ENCODE results near the gene MAPKAP1. TPM values are rescaled to one million over a fixed set of nuclear protein-coding genes. Genes with fewer than 3 reads are reported as not detected.
A peak's percentile ranks its signal among the peaks of the same experiment; 100 is the strongest.

MAPKAP1 gene
- total RNA-seq, 2 donors from 2014 or later: 73.4 to 81.5 TPM

GRCh38 chr9:125513668-125514413, 193.2 kb downstream of the MAPKAP1 start:
- Histone ChIP-seq H3K4me3 (peak overlapping the region; percentile 56), H3K4me1 (ENCODE audit: control insufficient read depth in 1 of 2, low read depth in 2 of 2) (peaks cover 0 to 14% of the 10 kb centered on the region in 2 donors), H3K27me3 (replicated peaks; ENCODE audit: insufficient read depth) (no peaks in the 10 kb centered on the region), H3K9me3 (no peaks in the 10 kb centered on the region), H3K27ac (no peak overlapping the region), H3K36me3 (no peaks in the 10 kb centered on the region)
- ATAC-seq (ENCODE audit: insufficient number of reproducible peaks, low FRiP score, low read depth): no peak
- TF ChIP-seq CTCF (IDR thresholded peaks at IDR 0.05): no peak
- DNase-seq (ENCODE audit: low spot score): no peak

- peak overlapping the region; percentile 56 for H3K4me3 ChIP-seq
- TF ChIP-seq CTCF (IDR thresholded peaks at IDR 0.05): no peak
- H3K9me3 ChIP-seq: no peaks in the 10 kb centered on the region
- H3K4me1 ChIP-seq (ENCODE audit: control insufficient read depth in 1 of 2, low read depth in 2 of 2): peaks cover 0 to 14% of the 10 kb centered on the region in 2 donors
- ATAC-seq (ENCODE audit: insufficient number of reproducible peaks, low FRiP score, low read depth) (no peak), DNase-seq (ENCODE audit: low spot score) (no peak)
- H3K27ac ChIP-seq: no peak overlapping the region
- H3K36me3 ChIP-seq: no peaks in the 10 kb centered on the region
- no peaks in the 10 kb centered on the region for H3K27me3 ChIP-seq (replicated peaks; ENCODE audit: insufficient read depth)
Measured at GRCh38 chr9:125513303-125513667, 193.7 kb downstream of the MAPKAP1 start.

- no peak overlapping the region for H3K27ac ChIP-seq
- H3K4me3 ChIP-seq: no peak overlapping the region
- no peaks in the 10 kb centered on the region for H3K36me3 ChIP-seq
- no peaks in the 10 kb centered on the region for H3K9me3 ChIP-seq
- ATAC-seq (ENCODE audit: insufficient number of reproducible peaks, low FRiP score, low read depth) (no peak), DNase-seq (ENCODE audit: low spot score) (no peak)
- H3K27me3 ChIP-seq (replicated peaks; ENCODE audit: insufficient read depth): no peaks in the 10 kb centered on the region
- TF ChIP-seq CTCF (IDR thresholded peaks at IDR 0.05): no peak
- peaks cover 0 to 14% of the 10 kb centered on the region in 2 donors for H3K4me1 ChIP-seq (ENCODE audit: control insufficient read depth in 1 of 2, low read depth in 2 of 2)
Measured at GRCh38 chr9:125511789-125512660, 195.0 kb downstream of the MAPKAP1 start.

GRCh38 chr9:125510980-125511379, 196.0 kb downstream of the MAPKAP1 start:
- no peak for DNase-seq (ENCODE audit: low spot score)
- Histone ChIP-seq H3K27me3 (replicated peaks; ENCODE audit: insufficient read depth) (no peaks in the 10 kb centered on the region), H3K4me1 (ENCODE audit: control insufficient read depth in 1 of 2, low read depth in 2 of 2) (peaks cover 0 to 19% of the 10 kb centered on the region in 2 donors), H3K9me3 (no peaks in the 10 kb centered on the region), H3K27ac (no peak overlapping the region), H3K36me3 (no peaks in the 10 kb centered on the region), H3K4me3 (no peak overlapping the region)
- no peak for TF ChIP-seq CTCF (IDR thresholded peaks at IDR 0.05)
- ATAC-seq (ENCODE audit: insufficient number of reproducible peaks, low FRiP score, low read depth): no peak

GRCh38 chr9:125509476-125509875, 197.5 kb downstream of the MAPKAP1 start:
- no peak for TF ChIP-seq CTCF (IDR thresholded peaks at IDR 0.05)
- no peaks in the 10 kb centered on the region for H3K27me3 ChIP-seq (replicated peaks; ENCODE audit: insufficient read depth)
- H3K9me3 ChIP-seq: no peaks in the 10 kb centered on the region
- no peak overlapping the region for H3K27ac ChIP-seq
- H3K36me3 ChIP-seq: no peaks in the 10 kb centered on the region
- DNase-seq (ENCODE audit: low spot score): no peak
- H3K4me3 ChIP-seq: no peak overlapping the region
- ATAC-seq (ENCODE audit: insufficient number of reproducible peaks, low FRiP score, low read depth): no peak
- H3K4me1 ChIP-seq (ENCODE audit: control insufficient read depth in 1 of 2, low read depth in 2 of 2): peaks cover 0 to 24% of the 10 kb centered on the region in 2 donors

All from thoracic aorta (tissue), 2 donors.